ENCODE data around the gene CAMK1D.

DNA sequence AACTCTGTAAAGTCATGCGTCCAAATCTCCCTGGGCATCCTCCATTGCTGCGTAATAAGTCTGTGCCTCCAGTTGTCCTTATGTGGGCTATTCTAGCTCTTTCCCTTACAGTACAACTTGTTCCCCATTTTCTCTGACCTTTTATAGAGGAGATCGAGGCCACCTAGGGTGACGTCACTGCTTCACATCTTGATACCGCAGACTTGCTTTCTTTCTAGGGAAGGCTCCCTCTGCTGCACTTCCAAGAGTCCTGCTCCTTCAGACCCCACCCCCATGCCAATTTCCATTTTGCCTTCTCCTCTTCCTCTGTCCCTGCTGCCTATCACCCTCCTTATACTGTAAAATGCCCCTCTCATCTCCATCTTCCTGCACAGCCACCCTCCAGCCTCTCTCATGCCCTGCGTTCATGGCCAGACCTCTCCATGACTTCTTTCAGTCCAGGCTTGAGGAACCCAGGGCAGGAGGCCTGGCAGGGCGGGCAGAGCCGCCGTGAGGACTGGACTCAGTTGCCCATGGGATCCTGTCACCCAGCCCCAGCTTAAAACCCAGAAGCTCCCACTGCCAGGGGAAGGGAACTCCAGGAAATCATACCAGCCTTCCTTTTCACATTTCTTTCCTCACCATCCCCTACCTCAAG is 57.5 kb downstream of the CAMK1D start:
- TF ChIP-seq, protein P1, sequence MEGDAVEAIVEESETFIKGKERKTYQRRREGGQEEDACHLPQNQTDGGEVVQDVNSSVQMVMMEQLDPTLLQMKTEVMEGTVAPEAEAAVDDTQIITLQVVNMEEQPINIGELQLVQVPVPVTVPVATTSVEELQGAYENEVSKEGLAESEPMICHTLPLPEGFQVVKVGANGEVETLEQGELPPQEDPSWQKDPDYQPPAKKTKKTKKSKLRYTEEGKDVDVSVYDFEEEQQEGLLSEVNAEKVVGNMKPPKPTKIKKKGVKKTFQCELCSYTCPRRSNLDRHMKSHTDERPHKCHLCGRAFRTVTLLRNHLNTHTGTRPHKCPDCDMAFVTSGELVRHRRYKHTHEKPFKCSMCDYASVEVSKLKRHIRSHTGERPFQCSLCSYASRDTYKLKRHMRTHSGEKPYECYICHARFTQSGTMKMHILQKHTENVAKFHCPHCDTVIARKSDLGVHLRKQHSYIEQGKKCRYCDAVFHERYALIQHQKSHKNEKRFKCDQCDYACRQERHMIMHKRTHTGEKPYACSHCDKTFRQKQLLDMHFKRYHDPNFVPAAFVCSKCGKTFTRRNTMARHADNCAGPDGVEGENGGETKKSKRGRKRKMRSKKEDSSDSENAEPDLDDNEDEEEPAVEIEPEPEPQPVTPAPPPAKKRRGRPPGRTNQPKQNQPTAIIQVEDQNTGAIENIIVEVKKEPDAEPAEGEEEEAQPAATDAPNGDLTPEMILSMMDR (IDR thresholded peaks at IDR 0.05; ENCODE audit: low read length) = no peak
- TF ChIP-seq EZH2phosphoT487 (IDR thresholded peaks at IDR 0.05; ENCODE audit: low read length) = no peak
